ENCODE data around the gene TRPM2.
"Not testable (repeated sequence)": the region's sequence is repeated elsewhere in the genome, so short reads cannot be mapped to it uniquely, and the experiment has no call there.

Gene TRPM2

GRCh38 chr21:44417621-44418107, 64.2 kb downstream of the TRPM2 start:
- not testable (repeated sequence) for DNase-seq

DNA sequence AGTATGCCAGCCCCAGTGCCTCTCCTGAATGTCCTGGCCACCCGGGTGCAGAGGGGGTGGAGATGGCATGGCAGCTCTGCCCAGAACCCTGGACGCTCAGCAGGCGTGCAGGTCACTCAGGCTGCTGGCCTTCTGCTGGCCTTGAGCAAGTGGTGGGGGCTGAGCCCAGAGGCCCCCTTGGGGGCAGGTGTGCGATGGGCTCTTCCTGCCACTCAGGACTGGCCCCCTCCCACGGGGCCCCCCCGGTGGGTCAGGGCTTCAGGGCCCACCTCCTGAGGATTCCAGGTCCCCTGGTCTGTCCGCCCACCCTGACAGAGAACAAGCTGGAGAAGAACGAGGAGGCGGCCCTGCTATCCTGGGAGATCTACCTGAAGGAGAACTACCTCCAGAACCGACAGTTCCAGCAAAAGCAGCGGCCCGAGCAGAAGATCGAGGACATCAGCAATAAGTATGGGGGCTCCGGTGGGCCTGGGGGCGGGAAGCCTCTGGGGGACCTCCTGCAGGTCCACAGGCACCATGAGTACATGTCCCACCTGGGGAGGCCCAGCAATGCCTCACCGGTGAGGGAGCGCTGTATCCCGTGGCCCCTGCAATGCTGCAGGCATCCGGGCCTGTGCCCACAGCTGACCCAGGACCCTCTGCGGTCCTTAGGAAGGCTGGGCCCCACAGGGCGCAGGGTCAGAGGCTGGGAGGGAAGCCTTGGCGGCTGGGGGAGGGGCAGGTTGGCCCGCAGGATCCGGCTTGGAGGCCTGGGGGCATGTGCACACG, 64.9 kb downstream of the TRPM2 start:
- DNase-seq, result no peak

DNA sequence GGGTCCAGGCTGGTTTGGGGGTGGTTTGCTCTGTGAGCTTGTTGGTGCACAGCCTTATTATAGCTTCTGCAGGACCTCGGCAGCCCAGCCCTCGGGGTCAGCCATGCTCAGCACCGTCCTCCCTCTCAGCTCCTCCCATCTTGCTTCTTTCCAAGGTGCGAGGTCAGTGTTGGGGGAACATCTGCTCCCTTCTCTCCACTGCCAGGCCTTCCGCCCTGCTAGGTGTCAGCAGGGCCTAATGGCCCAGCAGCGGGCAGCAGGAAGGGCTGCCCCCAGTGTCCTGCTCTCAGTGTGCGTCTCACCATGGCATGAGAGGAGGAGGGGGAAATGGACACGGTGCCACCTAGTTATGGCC, 65.4 kb downstream of the TRPM2 start:
- DNase-seq, result no peak

GRCh38 chr21:44419679-44420078, 66.3 kb downstream of the TRPM2 start:
- no peak for DNase-seq

- DNase-seq, result no peak
Measured at GRCh38 chr21:44420416-44421205, 67.2 kb downstream of the TRPM2 start.

DNA sequence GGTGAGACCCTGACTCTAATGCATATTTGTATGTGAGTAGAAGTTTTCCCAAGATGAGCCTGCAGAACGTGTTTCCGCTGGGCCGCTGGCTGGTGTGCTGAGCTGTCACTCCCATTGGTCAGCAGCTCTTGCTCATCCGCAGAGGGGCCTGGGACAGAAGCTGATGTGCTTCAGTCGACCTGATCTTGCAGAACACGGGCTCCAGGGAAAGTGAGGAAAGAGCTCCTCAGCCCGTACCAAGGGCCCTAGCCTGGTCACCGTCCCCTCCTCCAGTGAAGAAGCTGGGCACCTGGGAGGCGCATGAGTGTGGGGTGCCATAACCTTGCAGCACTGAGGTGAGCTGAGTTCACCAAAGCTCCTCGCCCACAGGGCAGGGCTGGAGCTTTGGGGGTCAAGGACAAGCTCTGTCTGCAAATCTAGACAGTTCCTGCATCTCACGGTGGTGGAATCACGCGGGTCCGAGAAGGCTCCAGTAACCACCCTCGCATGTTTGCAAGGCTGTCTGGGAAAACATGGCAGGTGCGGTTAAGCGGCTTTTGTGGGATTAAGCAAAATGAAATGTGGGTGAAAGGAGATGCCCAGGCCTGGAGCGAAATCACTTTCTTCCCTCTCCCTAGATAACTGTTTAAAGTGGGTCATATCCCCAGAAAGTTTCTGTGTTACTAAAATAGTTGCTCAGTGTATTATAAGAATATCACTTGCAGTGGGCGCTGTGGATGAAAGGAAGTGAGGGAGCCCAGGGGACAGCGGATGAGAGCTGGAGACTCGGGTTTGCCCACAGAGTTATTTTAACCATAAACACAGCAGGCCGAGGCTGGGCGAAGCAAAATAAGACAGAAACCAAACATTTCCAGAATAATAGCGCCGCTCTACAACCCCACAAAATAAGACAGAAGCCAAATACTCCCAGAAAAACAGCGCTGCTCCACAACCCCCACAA, 68.8 kb downstream of the TRPM2 start:
- DNase-seq, result no peak

- DNase-seq, result no peak
Measured at GRCh38 chr21:44423312-44423821, 69.9 kb downstream of the TRPM2 start.

- DNase-seq, result no peak
Measured at GRCh38 chr21:44423941-44424607, 70.7 kb downstream of the TRPM2 start.

DNA sequence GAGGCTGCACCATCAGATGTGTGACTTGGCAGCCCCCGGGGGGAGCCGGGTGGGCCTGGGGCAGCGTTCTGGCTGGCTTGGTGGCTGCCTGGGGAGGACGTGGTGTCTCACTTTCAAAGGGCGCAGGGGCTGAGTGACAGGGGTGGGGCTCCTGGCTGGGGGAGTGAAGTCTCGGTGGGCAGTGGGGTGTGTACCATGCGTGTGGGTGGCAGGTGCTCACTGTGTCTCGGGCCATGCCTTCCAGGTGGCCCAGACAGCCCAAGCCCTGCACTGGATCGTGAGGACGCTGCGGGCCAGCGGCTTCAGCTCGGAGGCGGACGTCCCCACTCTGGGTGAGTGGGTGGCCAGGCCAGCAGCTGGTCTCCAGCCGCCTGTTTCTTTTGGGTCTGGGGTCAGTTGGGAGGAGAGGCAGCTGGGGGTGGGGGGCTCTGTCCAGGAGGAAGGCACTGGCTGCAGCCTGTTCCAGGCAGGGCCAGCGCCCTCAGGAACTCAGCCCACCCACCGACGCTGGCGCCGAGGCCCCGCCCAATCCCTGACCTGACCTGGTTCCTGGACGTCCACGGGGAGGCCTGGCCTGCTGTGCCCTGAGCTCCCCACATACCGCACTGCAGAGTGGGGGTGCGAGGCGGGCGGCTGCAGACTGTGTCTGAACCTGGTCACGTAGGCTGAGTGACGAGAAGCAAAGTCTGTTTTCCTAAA, 71.3 kb downstream of the TRPM2 start:
- no peak for DNase-seq

GRCh38 chr21:44425307-44425894, 72.0 kb downstream of the TRPM2 start:
- no peak for DNase-seq

GRCh38 chr21:44425895-44426662, 72.7 kb downstream of the TRPM2 start:
- DNase-seq, result no peak

DNA sequence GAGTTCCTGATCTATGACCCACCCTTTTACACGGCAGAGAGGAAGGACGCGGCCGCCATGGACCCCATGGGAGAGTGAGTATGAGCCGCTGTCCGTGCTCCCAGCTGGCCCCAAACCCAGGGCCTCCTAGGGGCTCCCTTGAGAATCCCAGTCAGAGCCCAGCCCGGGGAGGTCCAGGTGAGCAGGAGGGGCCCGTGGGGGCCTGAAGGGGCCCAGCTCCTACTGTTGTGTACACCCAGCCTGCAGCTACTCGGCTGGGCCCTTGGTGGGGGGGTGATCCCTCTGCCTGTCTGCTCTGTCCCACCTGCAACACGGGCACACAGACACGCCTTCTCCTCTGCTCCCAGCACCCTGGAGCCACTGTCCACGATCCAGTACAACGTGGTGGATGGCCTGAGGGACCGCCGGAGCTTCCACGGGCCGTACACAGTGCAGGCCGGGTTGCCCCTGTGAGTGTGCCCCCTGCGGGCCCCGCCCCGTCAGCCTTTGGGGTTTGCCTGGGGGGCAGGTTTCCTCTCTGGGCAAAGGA, 73.3 kb downstream of the TRPM2 start:
- DNase-seq, result no peak

GRCh38 chr21:44427241-44428120, 74.1 kb downstream of the TRPM2 start:
- no peak for DNase-seq

- no peak for DNase-seq
Measured at GRCh38 chr21:44428281-44428960, 75.0 kb downstream of the TRPM2 start.

DNA sequence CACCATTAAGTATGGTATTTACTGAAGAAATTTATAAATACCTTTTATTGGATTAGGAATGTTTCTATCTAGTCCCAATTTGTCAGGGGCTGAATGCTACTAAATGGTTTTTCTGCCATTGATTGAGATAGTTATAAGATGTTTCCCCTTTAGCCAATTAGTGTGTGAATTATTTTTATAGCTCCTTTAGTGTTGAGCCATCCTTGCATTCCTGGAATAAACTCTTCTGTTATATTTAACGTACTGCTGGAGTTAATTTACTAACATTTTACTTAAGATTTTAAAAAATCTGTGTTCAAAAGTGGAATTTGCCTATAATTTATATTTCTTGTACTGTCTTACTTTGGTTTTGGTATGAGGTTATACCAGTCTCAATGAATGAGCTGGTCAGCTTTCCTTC, 76.5 kb downstream of the TRPM2 start:
- no peak for DNase-seq

- no peak for DNase-seq
Measured at GRCh38 chr21:44431300-44431699, 77.9 kb downstream of the TRPM2 start.

- DNase-seq, result no peak
Measured at GRCh38 chr21:44432841-44433790, 79.7 kb downstream of the TRPM2 start.
